ENCODE results near the gene SESN2.
"Not testable (repeated sequence)": the region's sequence is repeated elsewhere in the genome, so short reads cannot be mapped to it uniquely, and the experiment has no call there.

SESN2 gene

GRCh38 chr1:28322194-28322593 lies 62.9 kb downstream of the SESN2 start:
- no peaks in the 10 kb centered on the region for H3K4me1 ChIP-seq
- no peak overlapping the region for H2AFZ ChIP-seq
- H3K36me3 ChIP-seq (ENCODE audit: control insufficient read depth, insufficient read depth, low read length): no peaks in the 10 kb centered on the region
- H3K27me3 ChIP-seq (ENCODE audit: control insufficient read depth, insufficient read depth, low read length): no peaks in the 10 kb centered on the region
- H3K9me3 ChIP-seq (ENCODE audit: control insufficient read depth, low read length): no peaks in the 10 kb centered on the region
- H3K4me3 ChIP-seq (ENCODE audit: low read depth, low read length): no peak overlapping the region
- no peak overlapping the region for H3K4me2 ChIP-seq (ENCODE audit: low read length)
- no peak overlapping the region for H3K27ac ChIP-seq
- H3K9ac ChIP-seq: no peak overlapping the region
- TF ChIP-seq CTCF (IDR thresholded peaks at IDR 0.05): no peak
- H3K79me2 ChIP-seq: no peaks in the 10 kb centered on the region

- TF ChIP-seq CTCF (IDR thresholded peaks at IDR 0.05): no peak
- no peaks in the 10 kb centered on the region for H3K36me3 ChIP-seq (ENCODE audit: control insufficient read depth, insufficient read depth, low read length)
- H3K4me3 ChIP-seq (ENCODE audit: low read depth, low read length): no peak overlapping the region
- H3K27me3 ChIP-seq (ENCODE audit: control insufficient read depth, insufficient read depth, low read length): no peaks in the 10 kb centered on the region
- H3K27ac ChIP-seq: no peak overlapping the region
- no peaks in the 10 kb centered on the region for H3K4me1 ChIP-seq
- H2AFZ ChIP-seq: no peak overlapping the region
- H3K4me2 ChIP-seq (ENCODE audit: low read length): no peak overlapping the region
- no peaks in the 10 kb centered on the region for H3K79me2 ChIP-seq
- no peaks in the 10 kb centered on the region for H3K9me3 ChIP-seq (ENCODE audit: control insufficient read depth, low read length)
- H3K9ac ChIP-seq: no peak overlapping the region
Observed at GRCh38 chr1:28323720-28324119, 64.4 kb downstream of the SESN2 start.

GRCh38 chr1:28326515-28326914 lies 67.2 kb downstream of the SESN2 start:
- H2AFZ ChIP-seq: no peak overlapping the region
- no peak overlapping the region for H3K4me3 ChIP-seq (ENCODE audit: low read depth, low read length)
- H3K27me3 ChIP-seq (ENCODE audit: control insufficient read depth, insufficient read depth, low read length): no peaks in the 10 kb centered on the region
- H3K4me1 ChIP-seq: no peaks in the 10 kb centered on the region
- H3K9ac ChIP-seq: no peak overlapping the region
- H3K9me3 ChIP-seq (ENCODE audit: control insufficient read depth, low read length): no peaks in the 10 kb centered on the region
- H3K4me2 ChIP-seq (ENCODE audit: low read length): no peak overlapping the region
- H3K79me2 ChIP-seq: no peaks in the 10 kb centered on the region
- no peak overlapping the region for H3K27ac ChIP-seq
- no peaks in the 10 kb centered on the region for H3K36me3 ChIP-seq (ENCODE audit: control insufficient read depth, insufficient read depth, low read length)
- TF ChIP-seq CTCF (IDR thresholded peaks at IDR 0.05): no peak

GRCh38 chr1:28326984-28327383 lies 67.7 kb downstream of the SESN2 start:
- H3K9ac ChIP-seq: no peak overlapping the region
- H3K36me3 ChIP-seq (ENCODE audit: control insufficient read depth, insufficient read depth, low read length): no peaks in the 10 kb centered on the region
- no peaks in the 10 kb centered on the region for H3K27me3 ChIP-seq (ENCODE audit: control insufficient read depth, insufficient read depth, low read length)
- H3K4me1 ChIP-seq: no peaks in the 10 kb centered on the region
- no peak overlapping the region for H3K27ac ChIP-seq
- H3K9me3 ChIP-seq (ENCODE audit: control insufficient read depth, low read length): no peaks in the 10 kb centered on the region
- H3K4me2 ChIP-seq (ENCODE audit: low read length): no peak overlapping the region
- TF ChIP-seq CTCF (IDR thresholded peaks at IDR 0.05): no peak
- H3K79me2 ChIP-seq: no peaks in the 10 kb centered on the region
- no peak overlapping the region for H2AFZ ChIP-seq
- no peak overlapping the region for H3K4me3 ChIP-seq (ENCODE audit: low read depth, low read length)

- H3K79me2 ChIP-seq, H3K27ac ChIP-seq: not testable (repeated sequence)
Observed at GRCh38 chr1:28327431-28327830, 68.1 kb downstream of the SESN2 start.

More at GRCh38 chr1:28327431-28327830, 68.1 kb downstream of the SESN2 start:
- not testable (repeated sequence) for H2AFZ ChIP-seq; H3K27me3 ChIP-seq (ENCODE audit: control insufficient read depth, insufficient read depth, low read length); H3K4me3 ChIP-seq (ENCODE audit: low read depth, low read length); H3K4me2 ChIP-seq (ENCODE audit: low read length); H3K9me3 ChIP-seq (ENCODE audit: control insufficient read depth, low read length); H3K4me1 ChIP-seq; H3K9ac ChIP-seq; H3K36me3 ChIP-seq (ENCODE audit: control insufficient read depth, insufficient read depth, low read length)

All from parathyroid adenoma (tissue), 2 donors.